ENCODE measurements around the gene RRAGC. TPM values are rescaled to one million over a fixed set of nuclear protein-coding genes. Genes with fewer than 3 reads are reported as not detected.

RRAGC gene, protein sequence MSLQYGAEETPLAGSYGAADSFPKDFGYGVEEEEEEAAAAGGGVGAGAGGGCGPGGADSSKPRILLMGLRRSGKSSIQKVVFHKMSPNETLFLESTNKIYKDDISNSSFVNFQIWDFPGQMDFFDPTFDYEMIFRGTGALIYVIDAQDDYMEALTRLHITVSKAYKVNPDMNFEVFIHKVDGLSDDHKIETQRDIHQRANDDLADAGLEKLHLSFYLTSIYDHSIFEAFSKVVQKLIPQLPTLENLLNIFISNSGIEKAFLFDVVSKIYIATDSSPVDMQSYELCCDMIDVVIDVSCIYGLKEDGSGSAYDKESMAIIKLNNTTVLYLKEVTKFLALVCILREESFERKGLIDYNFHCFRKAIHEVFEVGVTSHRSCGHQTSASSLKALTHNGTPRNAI
- total RNA-seq (2011; cell fraction: chromatin; rRNA removed; ENCODE audit: low replicate concordance), result 9.8 and 29.7 TPM in 2 replicates
- 6.5 and 6.7 TPM in 2 replicates for total RNA-seq (2011; cell fraction: nucleolus; rRNA removed)
- total RNA-seq (2011; cell fraction: nucleoplasm; rRNA removed), result 12.3 and 24.0 TPM in 2 replicates
- 3.9 and 4.4 TPM in 2 replicates for total RNA-seq (2014; rRNA removed)
- total RNA-seq (2014; rRNA removed; fragmentation: Illumina TruSeq; extraction: Trizol), result 10.7 and 11.9 TPM in 2 replicates
- total RNA-seq (2015; rRNA removed; fragmentation: Illumina TruSeq; extraction: Trizol), result 13.1 and 13.4 TPM in 2 replicates
- 13.6 and 14.6 TPM in 2 replicates for total RNA-seq (2021)
- polyA plus RNA-seq (2011; rRNA removed), result 9.4 and 10.9 TPM in 2 replicates
- polyA plus RNA-seq (2011; cell fraction: cytosol; rRNA removed), result 2.7 and 7.6 TPM in 2 replicates
- polyA plus RNA-seq (2011; cell fraction: nucleus; rRNA removed), result 3.3 and 4.9 TPM in 2 replicates
- polyA plus RNA-seq (2012), result 18.3 and 27.8 TPM in 2 replicates
- 14.2 and 14.8 TPM in 2 replicates for polyA plus RNA-seq (2014; fragmentation: Illumina TruSeq; extraction: Trizol)
- 10 to 100 TPM; 10.4 to 16.9 TPM for polyA plus RNA-seq (2014; fragmentation: Nextera tagmentation; extraction: Ambion mirVana)
- 7.3 and 10.6 TPM in 2 replicates for polyA plus RNA-seq (2014; rRNA removed)
- 8.5 and 10.3 TPM in 2 replicates for polyA minus RNA-seq (2011; rRNA and poly(A)+ RNA removed)
- 5.1 and 5.2 TPM in 2 replicates for polyA minus RNA-seq (2011; cell fraction: cytosol; rRNA and poly(A)+ RNA removed)
- polyA minus RNA-seq (2011; cell fraction: nucleus; rRNA and poly(A)+ RNA removed), result 2.2 and 6.1 TPM in 2 replicates
- percentile 67 among the genes with signal in this experiment for Bru-seq, nascent RNA
- percentile 89 among the genes with signal in this experiment for BruChase-seq, experiment 1, labeled RNA remaining after a 2-hour chase
- percentile 94 among the genes with signal in this experiment for BruChase-seq, experiment 2, labeled RNA remaining after a 6-hour chase
- long read RNA-seq, experiment 1, transcript RRAGC-201 (7 exons, 2,732 nt), result major isoform, 46 of 57 reads
- long read RNA-seq, experiment 1, partial matches to known transcripts, result 6 of 57 reads
- long read RNA-seq, experiment 1, other reads (novel, unspliced or antisense), result 5 of 57 reads
- long read RNA-seq, experiment 2, transcript RRAGC-201 (7 exons, 2,732 nt), result major isoform, 13 of 31 reads
- long read RNA-seq, experiment 2, partial matches to known transcripts, result 0 of 31 reads
- long read RNA-seq, experiment 2, other reads (novel, unspliced or antisense), result 17 of 31 reads
- long read RNA-seq, experiment 3, result 0 reads

DNA sequence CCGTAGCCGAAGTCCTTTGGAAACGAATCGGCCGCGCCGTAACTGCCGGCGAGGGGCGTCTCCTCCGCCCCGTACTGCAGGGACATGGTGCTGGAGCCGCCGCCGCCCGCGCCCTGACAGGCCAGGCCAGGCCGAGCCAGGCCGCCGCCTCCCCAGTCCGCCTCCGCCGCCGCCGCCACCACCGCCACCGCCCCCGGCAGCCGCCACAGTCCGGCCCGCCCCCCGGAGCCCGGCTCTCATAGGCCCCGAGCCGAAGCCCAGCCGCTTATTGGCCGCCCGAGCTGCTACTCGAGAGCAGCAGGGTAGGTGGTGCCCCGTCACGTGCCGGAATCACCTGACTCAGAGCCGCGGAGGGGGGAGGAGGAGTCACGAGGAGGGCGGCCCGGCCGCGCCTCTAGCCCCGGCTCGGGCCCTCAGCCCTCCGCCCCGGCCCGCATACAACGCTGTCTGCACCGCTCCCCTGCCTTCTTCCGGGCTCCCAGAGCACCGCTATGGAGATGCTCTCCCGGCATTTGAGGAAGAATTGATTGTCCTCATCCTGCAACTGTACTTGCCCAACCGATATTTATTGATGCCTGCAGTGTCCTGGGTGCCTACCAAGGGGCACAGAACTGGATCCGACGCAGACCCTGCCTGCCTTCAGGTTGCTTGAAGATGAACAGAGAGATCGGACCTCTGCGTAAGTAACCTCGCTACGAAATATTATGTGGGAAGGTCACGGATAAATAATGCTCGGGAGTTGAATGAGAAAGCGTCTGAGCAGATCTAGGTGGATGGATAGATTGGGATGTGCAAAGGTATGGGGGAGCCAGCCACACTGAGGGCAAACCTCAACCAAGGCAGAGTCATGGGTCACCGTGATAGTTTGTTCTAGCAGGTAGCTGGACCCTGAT lies at the start of gene RRAGC:
Gene RRAGC (minus strand): TSS at position 212 of the 893 bp plus-strand sequence. CDS start 126 bp downstream, at position 86.
- peak; percentile 74 for FAIRE-seq
- TF ChIP-seq, protein P1, sequence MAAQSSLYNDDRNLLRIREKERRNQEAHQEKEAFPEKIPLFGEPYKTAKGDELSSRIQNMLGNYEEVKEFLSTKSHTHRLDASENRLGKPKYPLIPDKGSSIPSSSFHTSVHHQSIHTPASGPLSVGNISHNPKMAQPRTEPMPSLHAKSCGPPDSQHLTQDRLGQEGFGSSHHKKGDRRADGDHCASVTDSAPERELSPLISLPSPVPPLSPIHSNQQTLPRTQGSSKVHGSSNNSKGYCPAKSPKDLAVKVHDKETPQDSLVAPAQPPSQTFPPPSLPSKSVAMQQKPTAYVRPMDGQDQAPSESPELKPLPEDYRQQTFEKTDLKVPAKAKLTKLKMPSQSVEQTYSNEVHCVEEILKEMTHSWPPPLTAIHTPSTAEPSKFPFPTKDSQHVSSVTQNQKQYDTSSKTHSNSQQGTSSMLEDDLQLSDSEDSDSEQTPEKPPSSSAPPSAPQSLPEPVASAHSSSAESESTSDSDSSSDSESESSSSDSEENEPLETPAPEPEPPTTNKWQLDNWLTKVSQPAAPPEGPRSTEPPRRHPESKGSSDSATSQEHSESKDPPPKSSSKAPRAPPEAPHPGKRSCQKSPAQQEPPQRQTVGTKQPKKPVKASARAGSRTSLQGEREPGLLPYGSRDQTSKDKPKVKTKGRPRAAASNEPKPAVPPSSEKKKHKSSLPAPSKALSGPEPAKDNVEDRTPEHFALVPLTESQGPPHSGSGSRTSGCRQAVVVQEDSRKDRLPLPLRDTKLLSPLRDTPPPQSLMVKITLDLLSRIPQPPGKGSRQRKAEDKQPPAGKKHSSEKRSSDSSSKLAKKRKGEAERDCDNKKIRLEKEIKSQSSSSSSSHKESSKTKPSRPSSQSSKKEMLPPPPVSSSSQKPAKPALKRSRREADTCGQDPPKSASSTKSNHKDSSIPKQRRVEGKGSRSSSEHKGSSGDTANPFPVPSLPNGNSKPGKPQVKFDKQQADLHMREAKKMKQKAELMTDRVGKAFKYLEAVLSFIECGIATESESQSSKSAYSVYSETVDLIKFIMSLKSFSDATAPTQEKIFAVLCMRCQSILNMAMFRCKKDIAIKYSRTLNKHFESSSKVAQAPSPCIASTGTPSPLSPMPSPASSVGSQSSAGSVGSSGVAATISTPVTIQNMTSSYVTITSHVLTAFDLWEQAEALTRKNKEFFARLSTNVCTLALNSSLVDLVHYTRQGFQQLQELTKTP (IDR thresholded peaks at IDR 0.05; ENCODE audit: low read depth in 1 of 2, partially characterized antibody in 2 of 2), result peak in 1 of 2 experiments; percentile 60
- TF ChIP-seq, protein P2, sequence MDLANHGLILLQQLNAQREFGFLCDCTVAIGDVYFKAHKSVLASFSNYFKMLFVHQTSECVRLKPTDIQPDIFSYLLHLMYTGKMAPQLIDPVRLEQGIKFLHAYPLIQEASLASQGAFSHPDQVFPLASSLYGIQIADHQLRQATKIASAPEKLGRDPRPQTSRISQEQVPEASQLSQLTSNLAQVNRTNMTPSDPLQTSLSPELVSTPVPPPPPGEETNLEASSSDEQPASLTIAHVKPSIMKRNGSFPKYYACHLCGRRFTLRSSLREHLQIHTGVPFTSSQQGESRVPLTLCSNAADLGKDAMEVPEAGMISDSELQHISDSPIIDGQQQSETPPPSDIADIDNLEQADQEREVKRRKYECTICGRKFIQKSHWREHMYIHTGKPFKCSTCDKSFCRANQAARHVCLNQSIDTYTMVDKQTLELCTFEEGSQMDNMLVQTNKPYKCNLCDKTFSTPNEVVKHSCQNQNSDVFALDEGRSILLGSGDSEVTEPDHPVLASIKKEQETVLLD (IDR thresholded peaks at IDR 0.05), result peak; percentile 60; the same call in 1 of the 2 replicates
- peak; percentile 65 for TF ChIP-seq POLR2A (conservative IDR thresholded peaks at IDR 0.05)

More for the DNA sequence above, at the start of gene RRAGC:
- in situ Hi-C loops (cut with MboI) (no loop called here), intact Hi-C loops (cut with micrococcal nuclease) (loop anchor here (1.0 to 5.0 kb wide), 2 partner anchors 104 to 227 kb away; no protein-coding TSS in a partner anchor)
- Histone ChIP-seq H3K4me1 (replicated peaks in 1 of 2; ENCODE audit: control insufficient read depth in 2 of 2, insufficient read depth in 2 of 2, low read length in 2 of 2) (peaks cover 15 to 22% of the 10 kb centered on the region in 2 experiments; a peak in 4 of 5 replicates), H3K27me3 (ENCODE audit: control insufficient read depth in 2 of 2, insufficient read depth in 2 of 2, low read length in 2 of 2) (no peaks in the 10 kb centered on the region), H3K9ac (ENCODE audit: insufficient read depth in 1 of 2, low read depth in 2 of 2, low read length in 2 of 2) (peak within 1 kb of the TSS; percentile 72 to 94), H3K4me3 (peak within 1 kb of the TSS; percentile 66), H3K9me3 (replicated peaks; ENCODE audit: control insufficient read depth, insufficient read depth, low read depth, low read length) (no peaks in the 10 kb centered on the region), H3K79me2 (ENCODE audit: control insufficient read depth, insufficient read depth, low read length) (peaks cover 28% of the 10 kb centered on the region), H3K27ac (ENCODE audit: extremely low read depth, low read depth, low read length) (peak within 1 kb of the TSS; percentile 59), H3K9me1 (ENCODE audit: control insufficient read depth, insufficient read depth, low read length) (no peaks in the 10 kb centered on the region), H3K4me2 (ENCODE audit: insufficient read depth, low read length) (peak within 1 kb of the TSS; percentile 93), H2AFZ (ENCODE audit: low read depth, low read length) (peak within 1 kb of the TSS; percentile 87), H4K20me1 (replicated peaks; ENCODE audit: control insufficient read depth, insufficient read depth, low read length) (no peaks in the 10 kb centered on the region; the same call in 1 of the 2 replicates), H3K36me3 (ENCODE audit: control insufficient read depth, insufficient read depth, low read length) (peaks cover 53% of the 10 kb centered on the region)
- ChIA-PET CTCF (ENCODE audit: low intra/inter-chr PET ratio) (no interaction called here), POLR2A (interaction anchor here (0.6 to 4.4 kb wide), 3 partner anchors 12 to 13 kb away, joined by 5 to 22 read pairs (median 12); partner anchors contain the start of gene MYCBP)
- DNase-seq (ENCODE audit: extremely low read depth in 1 of 4, low spot score in 3 of 4) (peak; percentile 99 to 100 (median 100)), ATAC-seq (peak; percentile 99)
- no TSS peak for BruUV-seq (replicated peaks)
- under 1% methylated on average over 40 of the region's 70 CpGs for WGBS (ENCODE audit: insufficient coverage, low coverage, missing lambda C conversion rate)
